GM21786 (cell line): ENCODE measurements around the gene PINK1.
"Not testable (repeated sequence)": the region's sequence is repeated elsewhere in the genome, so short reads cannot be mapped to it uniquely, and the experiment has no call there.

Source experiments
- ATAC-seq: cut with Tn5 transposase; IDR thresholded peaks from one replicate; pipeline ENCODE4 v1.9.1; 2021; ENCODE audit not compliant: unreplicated experiment

The PINK1 gene

GRCh38 chr1:20633190-20634064 is at the start of gene PINK1:
PINK1 (plus strand) TSS chr1:20633458; CDS start chr1:20633549, 91 bp downstream.
- ATAC-seq = peak; percentile 65

DNA sequence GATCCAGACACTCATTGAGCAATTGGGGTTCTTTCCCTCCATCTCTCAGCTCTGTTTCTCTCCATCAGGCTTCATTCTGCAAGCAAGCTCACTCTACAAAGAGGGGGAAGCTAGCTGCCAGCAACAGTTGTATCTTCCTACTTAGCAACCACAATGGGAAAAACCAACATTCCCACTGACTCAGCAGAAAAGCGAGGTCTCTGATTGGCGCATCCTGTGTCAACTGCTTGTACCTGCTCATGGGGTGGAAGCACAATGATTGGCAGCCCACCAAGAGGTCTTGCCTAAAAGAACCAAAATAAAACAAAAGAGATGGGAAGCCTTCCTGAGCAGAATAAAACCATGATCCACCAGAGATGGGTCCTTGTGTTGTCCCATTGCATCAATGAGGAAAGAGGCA is 48.4 kb upstream of the PINK1 start:
- ATAC-seq = no peak

DNA sequence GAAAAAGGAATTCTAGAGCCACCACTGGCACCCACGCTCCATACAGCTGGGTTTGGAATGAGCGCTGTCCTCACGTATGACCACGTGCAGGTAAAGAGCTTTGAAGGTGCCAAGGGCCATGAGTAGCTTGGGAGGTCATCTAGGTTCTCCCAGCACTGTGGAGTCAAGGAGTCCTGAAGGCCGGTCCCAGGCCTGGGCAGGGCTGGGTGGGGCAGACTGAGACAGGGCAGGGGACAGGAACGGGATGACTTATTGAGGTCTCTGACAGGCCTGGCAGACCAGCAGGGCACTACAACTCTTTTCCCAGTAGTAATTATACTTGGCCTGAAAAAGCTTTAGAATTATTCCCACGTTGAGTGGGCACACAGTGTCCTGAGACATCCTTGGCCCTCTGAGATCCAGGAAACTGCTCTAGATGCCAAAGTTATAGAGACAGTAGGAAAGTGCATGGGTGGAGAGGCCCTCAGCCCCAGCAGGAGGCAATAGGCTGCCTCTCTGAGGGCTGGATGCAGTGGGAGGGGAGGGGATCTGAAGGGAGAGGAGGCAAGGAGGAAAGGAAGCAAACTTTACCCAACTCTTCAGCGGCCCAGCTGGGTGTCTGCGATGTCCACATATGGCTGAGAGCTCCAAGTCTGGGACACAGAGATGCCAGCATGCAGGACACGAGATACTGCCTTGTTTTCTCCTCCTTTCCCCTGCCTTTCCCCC is 46.2 kb upstream of the PINK1 start:
- no peak for ATAC-seq

DNA sequence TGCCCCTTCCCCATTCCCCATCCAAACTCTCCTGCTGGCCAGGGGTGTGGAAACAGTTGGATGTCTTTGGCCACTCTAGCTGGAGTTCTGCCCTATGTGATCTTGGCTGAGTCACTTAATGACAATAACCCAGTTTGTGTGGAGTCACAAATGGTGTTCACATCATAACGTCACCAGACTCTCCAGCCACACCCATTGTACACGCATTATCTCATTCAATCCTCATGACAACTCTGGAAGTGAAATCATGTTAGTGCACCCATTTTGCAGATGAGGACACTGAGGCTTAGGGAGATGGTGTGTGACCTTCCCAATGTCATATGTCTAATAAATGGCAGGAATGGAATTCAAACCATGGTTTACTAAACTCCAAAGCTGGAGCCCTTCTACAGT is 45.6 kb upstream of the PINK1 start:
- no peak for ATAC-seq

DNA sequence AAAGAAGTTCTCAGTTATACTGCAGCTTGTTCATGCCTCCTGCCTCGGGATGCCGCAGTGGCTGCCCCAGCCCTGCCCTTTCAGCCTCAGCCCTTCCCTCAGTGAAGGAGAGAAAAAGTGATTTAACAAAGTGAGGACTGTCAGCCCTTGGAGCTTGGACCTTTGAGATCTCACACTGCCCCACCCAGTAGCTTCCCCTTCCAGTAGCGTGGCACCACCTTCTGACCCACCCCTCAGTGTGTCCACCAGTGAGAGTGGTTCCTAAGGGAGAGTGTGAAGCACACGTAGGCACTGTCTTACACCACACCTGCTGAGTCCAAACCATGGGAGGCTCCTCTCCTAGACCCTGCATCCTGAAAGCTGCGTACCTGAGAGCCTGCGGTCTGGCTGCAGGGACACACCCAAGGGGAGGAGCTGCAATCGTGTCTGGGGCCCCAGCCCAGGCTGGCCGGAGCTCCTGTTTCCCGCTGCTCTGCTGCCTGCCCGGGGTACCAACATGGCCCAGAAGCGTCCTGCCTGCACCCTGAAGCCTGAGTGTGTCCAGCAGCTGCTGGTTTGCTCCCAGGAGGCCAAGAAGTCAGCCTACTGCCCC is 44.5 kb upstream of the PINK1 start, which contains the start of gene CDA:
Gene CDA (plus strand): TSS at position 464 of the 592 bp plus-strand sequence. CDS start 33 bp downstream, at position 497.
- ATAC-seq = no peak

DNA sequence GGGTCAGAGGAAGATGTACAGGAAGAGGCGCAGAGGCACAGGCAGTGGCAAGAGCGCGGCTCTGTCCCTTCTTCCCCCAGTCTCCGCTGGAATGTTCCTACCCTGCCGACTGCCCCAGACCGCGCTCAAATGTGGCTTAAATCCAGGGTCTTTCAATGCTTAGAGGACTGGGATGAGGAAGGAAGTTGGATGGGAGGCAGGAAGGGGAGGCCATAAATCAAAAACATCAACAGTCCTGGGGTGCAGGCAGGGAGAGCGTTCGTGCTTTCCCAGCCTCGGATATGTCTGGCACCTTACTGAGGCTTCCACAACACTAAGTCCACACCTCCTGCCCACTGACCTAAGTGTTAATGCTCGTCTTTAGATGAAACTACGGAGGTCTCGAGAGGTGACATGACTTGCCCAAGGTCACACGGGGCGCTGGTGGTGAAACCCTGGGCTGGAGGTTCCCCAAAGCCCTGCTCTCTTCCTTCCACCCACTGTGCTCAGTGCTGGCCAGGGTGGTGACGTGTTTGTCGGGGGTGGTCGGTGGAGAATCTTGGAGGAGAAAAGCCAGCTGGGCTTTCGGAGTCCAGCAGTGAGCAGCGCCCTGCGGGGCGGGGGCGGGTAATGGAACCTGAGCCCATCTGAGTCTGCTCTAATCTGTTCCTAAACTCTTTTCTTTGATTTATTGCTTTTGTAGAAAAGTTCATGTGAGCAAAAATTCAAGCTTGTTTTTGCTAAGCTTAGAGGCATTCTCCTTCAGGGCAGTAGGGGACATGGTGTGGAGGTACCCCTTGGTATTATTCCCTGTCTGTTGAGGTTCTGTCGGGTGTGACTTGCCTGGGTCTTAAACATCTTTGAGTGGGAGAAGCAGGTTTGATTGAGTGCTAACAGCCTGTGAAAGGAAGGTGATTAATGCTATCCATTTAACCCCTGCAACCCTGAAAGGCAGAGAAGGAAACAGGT is 43.7 kb upstream of the PINK1 start:
- no peak for ATAC-seq

DNA sequence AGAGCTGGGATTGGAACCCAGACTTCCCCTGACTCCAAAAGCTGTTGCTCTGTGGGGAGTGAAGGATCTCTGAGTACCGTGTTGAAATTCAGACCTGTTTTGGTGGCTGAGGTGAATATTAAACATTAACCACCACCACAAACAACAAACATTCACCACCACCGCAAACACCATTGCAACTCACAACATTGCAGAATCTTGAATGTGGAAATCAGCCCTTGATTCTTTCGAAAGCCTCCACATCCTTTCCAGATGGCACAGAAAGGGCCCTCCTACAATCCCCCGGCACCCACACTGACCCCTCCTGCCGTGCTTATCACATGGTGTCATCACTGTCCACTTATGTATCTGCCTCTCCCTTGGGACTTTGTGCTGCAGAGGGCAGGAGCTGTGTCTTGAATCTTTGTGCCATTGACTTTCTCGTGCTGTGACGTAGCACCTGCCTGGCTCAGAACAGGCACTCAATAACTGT is 42.9 kb upstream of the PINK1 start:
- ATAC-seq = no peak

GRCh38 chr1:20593756-20594155 is 39.5 kb upstream of the PINK1 start:
- ATAC-seq = no peak

DNA sequence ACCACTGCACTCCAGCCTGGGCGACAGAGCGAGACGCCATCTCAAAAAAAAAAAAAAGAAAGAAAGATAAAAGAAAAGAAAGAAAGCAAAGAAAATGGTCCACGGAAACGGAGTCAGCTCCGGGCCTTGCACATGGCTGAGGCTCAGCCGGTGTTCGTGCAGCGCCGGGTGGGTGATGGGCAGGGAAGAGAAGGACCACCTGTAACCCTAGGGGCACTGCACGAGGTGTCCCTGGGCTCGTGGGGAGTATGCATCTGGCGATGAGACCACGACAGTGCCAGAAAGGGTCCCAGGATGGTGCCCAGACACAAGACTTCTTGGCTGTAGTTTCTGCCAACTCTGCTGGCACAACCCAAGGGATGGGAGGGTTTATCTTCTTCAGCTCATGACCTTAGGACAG is 38.5 kb upstream of the PINK1 start:
- ATAC-seq = no peak

- ATAC-seq = no peak
These were observed 37.2 kb upstream of the PINK1 start for GRCh38 chr1:20596106-20596505.

DNA sequence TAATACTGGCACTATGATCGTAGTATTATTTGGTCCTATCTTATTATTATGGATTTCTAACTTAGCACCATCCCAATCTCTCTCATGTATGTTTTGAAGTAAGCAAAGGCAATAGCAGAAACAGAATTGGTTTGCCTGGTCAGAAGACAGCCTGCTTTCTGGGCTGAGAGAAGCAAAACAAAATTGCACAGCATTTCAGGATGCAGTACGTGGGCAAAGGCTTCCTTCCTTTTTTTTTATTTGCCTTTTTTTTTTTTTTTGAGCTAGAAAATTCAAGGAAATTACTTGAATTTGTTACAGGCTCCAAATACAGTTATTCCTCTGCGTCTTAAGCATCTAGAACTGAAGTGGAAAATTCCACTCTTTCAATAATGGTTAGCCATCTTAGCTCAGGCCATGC is 35.6 kb upstream of the PINK1 start:
- ATAC-seq = no peak

DNA sequence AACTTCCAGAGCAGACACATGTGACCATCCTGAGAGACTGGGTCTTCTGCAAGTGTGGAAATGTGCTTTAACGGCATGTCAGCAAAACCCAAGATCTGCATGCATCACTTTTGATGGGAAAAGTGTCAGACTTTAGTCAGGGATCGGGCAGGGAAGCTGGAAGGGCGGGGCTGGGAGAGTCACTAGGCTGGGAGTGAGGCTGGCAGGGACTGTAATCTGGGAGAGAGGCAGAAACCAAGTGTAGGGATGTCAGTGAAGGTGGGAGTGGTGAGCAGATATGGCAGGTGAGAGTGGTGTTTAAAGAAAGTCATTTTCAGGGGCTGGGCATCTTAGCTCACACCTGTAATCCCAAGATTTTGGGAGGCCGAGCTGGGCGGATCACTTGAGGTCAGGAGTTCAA is 33.1 kb upstream of the PINK1 start:
- ATAC-seq = no peak

- ATAC-seq = no peak
These were observed 32.0 kb upstream of the PINK1 start for GRCh38 chr1:20601129-20601825.

DNA sequence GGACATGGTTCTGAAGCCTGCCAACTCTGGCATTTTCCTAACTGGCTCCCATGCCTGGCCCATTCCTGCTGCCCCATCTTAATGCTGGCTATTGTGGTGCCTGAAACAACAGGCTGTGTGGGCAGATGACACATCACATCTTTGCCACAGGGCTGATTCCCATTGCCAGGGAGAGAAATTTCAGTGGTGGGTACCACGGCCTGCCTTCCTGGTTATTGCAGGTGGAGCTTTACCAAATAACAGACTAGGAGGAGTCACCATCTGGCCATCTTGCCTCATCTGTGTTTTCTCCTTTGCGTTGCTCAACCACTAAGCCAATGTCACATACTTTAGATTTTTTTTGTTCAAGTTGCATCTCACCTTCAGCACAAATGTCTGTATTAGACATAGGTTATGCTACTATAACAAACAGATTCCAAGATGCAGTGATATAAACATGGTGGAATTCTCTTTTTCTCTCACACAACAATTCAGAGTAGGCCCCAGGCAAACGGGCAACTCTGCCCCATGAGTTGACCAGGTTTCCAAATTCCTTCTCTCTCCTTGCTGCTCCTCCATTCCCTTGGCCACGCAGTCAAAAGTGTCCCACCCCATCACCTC is 30.3 kb upstream of the PINK1 start:
- no peak for ATAC-seq

DNA sequence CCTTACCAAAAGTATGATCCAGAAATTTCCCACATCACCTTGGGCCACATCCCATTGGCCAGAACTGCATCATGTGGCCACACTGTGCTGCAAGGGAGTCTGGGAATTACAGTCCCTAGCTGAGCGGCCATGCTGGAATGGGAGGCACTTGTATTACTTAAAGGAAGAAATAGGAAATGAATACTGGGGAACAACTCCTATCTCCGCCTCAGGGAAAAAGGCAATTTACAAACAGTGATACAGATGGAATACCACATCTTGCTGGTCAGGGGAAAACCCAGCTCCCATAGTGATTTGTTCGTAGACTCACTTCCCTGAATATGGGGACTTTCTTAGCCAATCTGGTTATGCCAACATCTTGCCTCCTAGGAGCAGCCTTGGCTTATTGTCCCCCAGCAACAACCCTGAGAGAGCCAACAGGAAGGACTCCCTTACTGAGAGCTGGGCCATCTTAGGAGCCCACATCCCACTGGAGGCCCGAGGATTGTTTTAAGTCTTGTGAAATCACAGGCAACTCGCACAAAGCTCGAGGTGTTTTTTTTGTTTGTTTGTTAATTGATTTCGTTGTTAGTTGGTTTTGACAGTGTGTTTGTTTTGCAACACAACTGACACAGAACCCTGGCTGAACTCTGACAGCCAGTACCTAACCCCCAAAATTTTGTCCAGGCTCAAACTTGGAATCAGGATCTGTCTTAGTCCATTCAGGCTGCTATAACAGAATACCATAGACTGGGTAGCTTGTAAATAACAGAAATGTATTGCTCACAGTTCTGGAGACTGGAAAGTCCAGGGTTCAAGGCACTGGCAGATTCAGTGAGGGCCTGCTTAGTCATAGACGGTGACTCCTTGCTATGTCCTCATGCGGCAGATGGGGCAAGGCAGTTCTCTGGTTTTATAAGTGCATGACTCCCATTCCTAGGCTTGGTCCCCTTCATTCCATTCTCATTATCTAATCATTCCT is 29.5 kb upstream of the PINK1 start:
- no peak for ATAC-seq

- ATAC-seq = no peak
These were observed 28.6 kb upstream of the PINK1 start for GRCh38 chr1:20604678-20605077.

- not testable (repeated sequence) for ATAC-seq
These were observed 26.3 kb upstream of the PINK1 start for GRCh38 chr1:20606801-20607570.

DNA sequence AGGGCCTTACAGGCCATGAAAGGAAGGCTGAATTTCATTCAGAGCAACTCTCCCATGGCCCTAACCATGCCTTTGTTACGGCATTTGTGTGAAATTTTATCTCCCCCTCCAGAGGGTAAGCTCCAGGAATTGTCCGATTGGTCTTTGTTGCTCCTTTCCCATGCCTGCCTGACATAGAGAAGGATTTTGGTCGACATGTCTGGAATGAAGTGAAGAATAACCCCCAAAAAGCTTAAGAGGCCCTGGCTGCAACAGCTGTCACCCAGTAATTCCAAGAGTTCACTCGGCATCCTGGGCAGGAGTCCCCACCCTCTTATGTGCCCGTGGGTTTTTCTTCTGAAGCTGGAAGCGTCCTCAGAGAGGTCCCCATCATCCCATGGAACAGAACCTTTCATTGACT is 23.7 kb upstream of the PINK1 start:
- no peak for ATAC-seq
